Esophagus (tissue), 2 donors: Measurements from ENCODE around the gene SLC19A1. TPM values are rescaled to one million over a fixed set of nuclear protein-coding genes. Genes with fewer than 3 reads are reported as not detected.

Experiments used
- H3K27ac ChIP-seq, 2 donors: one replicate each; pipeline ENCODE4 v1.5.1; 2013; ENCODE audit warnings: low read depth in 2 of 2, mild to moderate bottlenecking in 2 of 2, inconsistent platforms in 1 of 2, low read length in 1 of 2, moderate library complexity in 1 of 2
- H3K27me3 ChIP-seq, 2 donors: one replicate each; pipeline ENCODE4 v1.6.1; 2013; ENCODE audit warnings: low read length in 2 of 2, control low read depth in 1 of 2, mild to moderate bottlenecking in 1 of 2; ENCODE audit not compliant: insufficient read depth in 2 of 2, control insufficient read depth in 1 of 2
- H3K36me3 ChIP-seq, 2 donors: one replicate each; pipeline ENCODE4 v1.6.1; 2013; ENCODE audit warnings: low read length in 1 of 2; ENCODE audit not compliant: control insufficient read depth in 2 of 2, insufficient read depth in 2 of 2
- H3K4me1 ChIP-seq, 2 donors: one replicate each; pipeline ENCODE4 v1.6.1; 2013; ENCODE audit warnings: low read length in 1 of 2; ENCODE audit not compliant: control insufficient read depth in 2 of 2, insufficient read depth in 2 of 2
- H3K4me3 ChIP-seq, 2 donors: one replicate each; pipeline ENCODE4 v1.5.1; 2013; ENCODE audit warnings: low read length in 2 of 2, mild to moderate bottlenecking in 2 of 2, low read depth in 1 of 2, moderate library complexity in 1 of 2
- H3K9me3 ChIP-seq, 2 donors: one replicate each; pipeline ENCODE4 v1.6.1; 2013; ENCODE audit warnings: mild to moderate bottlenecking in 2 of 2, low read depth in 1 of 2, low read length in 1 of 2, moderate library complexity in 1 of 2; ENCODE audit not compliant: control insufficient read depth in 2 of 2, insufficient read depth in 1 of 2
- WGBS, 2 donors: extraction: QIAGEN DNeasy Blood & Tissue Kit; methylation state at CpG; one replicate each; pipeline ENCODE4 v1.1.7; 2013; 5-methylcytosine and 5-hydroxymethylcytosine counted together
- polyA plus RNA-seq, 2 donors: library from polyadenylated mRNA; stranded (reverse); fragments of 200-250 nt; gene quantifications; one replicate each; pipeline ENCODE4 v1.2.3, GENCODE V29; 2013
- donor health status: healthy with polysubstance abuse.
- donor health status: Bipolar disorder and iron deficiency.

SLC19A1 gene
- 1 to 10 TPM; 3.1 to 3.5 TPM for polyA plus RNA-seq

GRCh38 chr21:45542242-45542666 is at the start of gene SLC19A1:
SLC19A1 (minus strand) TSS chr21:45542440; CDS start chr21:45537959, 4,481 bp downstream.
- 1 to 4% methylated on average over 5 to 59 of the region's 59 CpGs for WGBS, 2 donors
- peak within 1 kb of the TSS; percentile 16 to 30 for H3K27ac ChIP-seq

DNA sequence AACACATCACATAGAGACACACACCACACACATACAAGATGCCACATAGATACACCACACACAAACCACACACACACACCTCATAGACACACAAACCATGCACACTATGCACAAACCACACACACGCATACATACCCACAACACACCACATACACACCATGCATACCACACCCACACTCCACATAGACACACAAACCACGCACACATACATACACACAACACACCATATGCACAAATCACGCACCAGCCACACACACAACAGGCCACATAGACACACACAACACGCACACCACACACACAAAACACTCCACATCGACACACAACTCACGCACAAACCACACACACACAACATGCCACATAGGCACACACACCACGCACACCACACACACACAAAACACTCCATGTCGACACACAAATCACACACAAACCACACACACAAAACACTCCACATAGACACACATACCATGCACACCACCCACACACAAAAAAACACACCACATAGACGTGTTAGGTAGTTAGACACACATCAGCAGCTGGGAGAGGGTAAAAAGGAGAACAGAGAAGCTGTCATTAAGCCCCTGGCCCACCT is 49.5 kb upstream of the SLC19A1 start:
- Histone ChIP-seq H3K36me3 (no peaks in the 10 kb centered on the region), H3K4me3 (no peak overlapping the region), H3K9me3 (peaks cover 0 to 3% of the 10 kb centered on the region in 2 donors), H3K27me3 (peaks cover 0 to 6% of the 10 kb centered on the region in 2 donors), H3K4me1 (peaks cover 0 to 9% of the 10 kb centered on the region in 2 donors), H3K27ac (no peak overlapping the region)
- 82 to 84% methylated on average over 9 of the region's 9 CpGs for WGBS, 2 donors

More at GRCh38 chr21:45542242-45542666, at the start of gene SLC19A1:
- Histone ChIP-seq H3K27me3 (no peaks in the 10 kb centered on the region), H3K36me3 (no peaks in the 10 kb centered on the region), H3K9me3 (no peaks in the 10 kb centered on the region), H3K4me1 (peaks cover 0 to 7% of the 10 kb centered on the region in 2 donors), H3K4me3 (peak within 1 kb of the TSS; percentile 38 to 56)

DNA sequence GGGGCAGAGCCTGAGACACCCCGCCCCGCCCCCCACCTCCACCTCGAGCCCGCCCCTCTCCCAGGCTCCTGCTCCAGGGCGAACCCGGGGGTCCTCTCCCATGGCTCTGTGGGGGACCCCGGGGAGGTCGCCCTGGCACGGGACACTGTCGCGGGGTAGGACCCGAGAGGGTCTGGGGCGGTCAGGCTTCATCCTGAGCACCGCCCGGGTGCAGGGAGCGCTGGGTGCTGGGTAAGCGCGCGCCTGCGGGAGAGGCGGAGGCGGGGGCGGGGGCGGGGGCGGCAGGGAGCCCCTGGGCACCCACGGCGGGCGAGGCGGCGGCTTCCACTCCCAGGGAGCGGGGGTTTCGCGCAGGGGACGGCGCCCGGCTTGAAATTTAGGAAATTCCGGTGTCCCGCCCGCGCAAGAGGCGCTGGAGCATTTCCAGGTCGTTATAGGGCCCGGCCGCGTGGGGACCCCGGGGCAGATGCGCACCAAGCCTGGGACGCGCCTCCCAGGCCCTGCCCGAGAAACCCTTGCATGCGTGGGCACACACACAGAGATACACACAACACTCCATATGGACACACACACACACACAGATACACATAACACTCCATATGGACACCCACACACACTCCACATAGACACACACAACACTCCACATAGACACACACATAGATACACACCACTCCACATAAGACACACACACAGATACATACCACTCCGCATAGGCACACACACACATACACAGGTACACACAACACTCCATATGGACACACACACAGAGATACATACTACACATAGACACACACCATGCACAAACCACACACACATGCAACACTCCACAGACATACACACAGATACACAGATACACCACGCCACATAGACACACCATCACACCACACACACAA is 48.7 kb upstream of the SLC19A1 start:
- WGBS, 2 donors: 10 to 11% methylated on average over 46 to 53 of the region's 53 CpGs
- H3K27ac ChIP-seq: peak overlapping the region in 1 of 2 donors; percentile 9
- no peaks in the 10 kb centered on the region for H3K36me3 ChIP-seq
- peak overlapping the region in 1 of 2 donors; percentile 47 for H3K4me3 ChIP-seq
- peaks cover 0 to 6% of the 10 kb centered on the region in 2 donors for H3K27me3 ChIP-seq
- H3K4me1 ChIP-seq: peaks cover 0 to 9% of the 10 kb centered on the region in 2 donors
- H3K9me3 ChIP-seq: peaks cover 3 to 7% of the 10 kb centered on the region in 2 donors

DNA sequence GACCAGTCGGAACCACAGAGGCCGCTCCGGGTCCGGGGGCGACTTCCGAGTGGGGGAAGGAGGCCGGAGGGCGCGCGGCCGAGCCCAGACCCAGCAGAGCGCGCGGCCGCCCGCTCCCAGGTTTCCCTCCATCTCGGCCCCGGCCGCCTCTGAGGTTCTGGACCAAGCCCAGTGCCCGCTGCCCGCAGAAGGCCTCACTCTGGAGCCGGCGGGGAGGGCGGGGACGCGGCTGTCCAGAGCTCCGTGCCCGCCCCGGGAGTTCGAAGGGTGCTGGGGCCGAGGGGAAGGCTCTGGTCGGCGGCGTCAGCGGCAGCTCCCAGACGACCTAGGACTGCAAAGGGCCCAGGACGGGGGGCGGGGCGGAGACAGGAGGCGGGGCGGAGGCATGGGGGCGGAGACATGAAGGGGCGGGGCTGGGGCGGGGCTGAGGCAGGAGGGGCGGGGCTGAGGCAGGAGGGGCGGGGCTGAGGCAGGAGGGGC is 48.0 kb upstream of the SLC19A1 start:
- 4 to 6% methylated on average over 39 to 46 of the region's 46 CpGs for WGBS, 2 donors
- Histone ChIP-seq H3K36me3 (no peaks in the 10 kb centered on the region), H3K9me3 (peaks cover 3 to 11% of the 10 kb centered on the region in 2 donors), H3K4me3 (peak overlapping the region; percentile 36 to 47), H3K27me3 (peaks cover 0 to 6% of the 10 kb centered on the region in 2 donors), H3K4me1 (peaks cover 0 to 9% of the 10 kb centered on the region in 2 donors), H3K27ac (no peak overlapping the region)

- 37 to 44% methylated on average over 41 of the region's 41 CpGs for WGBS, 2 donors
- no peak overlapping the region for H3K27ac ChIP-seq
- H3K36me3 ChIP-seq: no peaks in the 10 kb centered on the region
- peak overlapping the region; percentile 36 to 47 for H3K4me3 ChIP-seq
- peaks cover 3 to 11% of the 10 kb centered on the region in 2 donors for H3K9me3 ChIP-seq
- H3K4me1 ChIP-seq: peaks cover 0 to 9% of the 10 kb centered on the region in 2 donors
- H3K27me3 ChIP-seq: peaks cover 0 to 6% of the 10 kb centered on the region in 2 donors
Observed at GRCh38 chr21:45589686-45590245, 47.5 kb upstream of the SLC19A1 start.

- WGBS, 2 donors: 77 to 87% methylated on average over 5 of the region's 5 CpGs
- H3K4me3 ChIP-seq: no peak overlapping the region
- peaks cover 0 to 9% of the 10 kb centered on the region in 2 donors for H3K4me1 ChIP-seq
- peaks cover 3 to 11% of the 10 kb centered on the region in 2 donors for H3K9me3 ChIP-seq
- no peak overlapping the region for H3K27ac ChIP-seq
- H3K27me3 ChIP-seq: peaks cover 0 to 6% of the 10 kb centered on the region in 2 donors
- H3K36me3 ChIP-seq: no peaks in the 10 kb centered on the region
Observed at GRCh38 chr21:45588871-45589491, 46.7 kb upstream of the SLC19A1 start.

DNA sequence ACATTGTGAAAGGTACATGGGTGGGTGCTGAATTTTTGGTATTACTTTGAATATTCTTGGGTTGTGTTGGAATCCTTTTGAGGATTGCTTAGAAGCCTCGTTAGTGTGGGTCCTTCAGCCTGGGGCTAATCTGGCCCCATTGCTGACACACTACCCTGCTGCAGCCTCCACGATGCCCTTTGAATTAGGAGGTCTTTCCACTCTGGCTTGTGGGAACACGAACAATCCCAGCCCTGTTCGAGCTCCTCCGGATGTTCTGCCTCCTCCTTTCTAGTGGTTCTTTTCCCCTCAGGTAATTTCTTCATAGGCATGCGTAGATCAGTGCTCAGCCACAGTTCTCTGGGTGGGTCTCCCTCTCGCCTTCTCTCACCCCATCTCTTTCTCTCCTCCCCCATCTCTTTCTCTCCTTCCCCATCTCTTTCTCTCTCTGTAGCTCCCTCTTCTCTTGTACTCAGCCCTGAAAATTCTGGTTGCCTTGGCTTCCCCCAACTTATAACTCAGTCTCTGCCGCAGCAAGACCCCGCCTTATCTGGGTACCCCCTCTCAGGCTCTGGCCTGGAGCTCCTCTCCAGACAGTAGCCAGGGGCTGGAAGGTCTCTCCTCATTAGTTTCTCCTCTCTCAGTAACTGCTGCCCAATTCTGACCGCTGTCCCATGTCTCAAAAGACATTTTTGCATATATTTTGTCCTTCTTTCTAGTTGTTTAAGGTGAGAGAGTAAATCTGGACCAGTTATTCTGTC is 46.0 kb upstream of the SLC19A1 start:
- 83 to 93% methylated on average over 10 of the region's 10 CpGs for WGBS, 2 donors

GRCh38 chr21:45586289-45586858 is 44.1 kb upstream of the SLC19A1 start:
- Histone ChIP-seq H3K9me3 (peaks cover 4 to 11% of the 10 kb centered on the region in 2 donors), H3K27me3 (peaks cover 0 to 6% of the 10 kb centered on the region in 2 donors), H3K4me3 (no peak overlapping the region), H3K36me3 (no peaks in the 10 kb centered on the region), H3K4me1 (peaks cover 0 to 5% of the 10 kb centered on the region in 2 donors), H3K27ac (no peak overlapping the region)
- 66 to 81% methylated on average over 5 of the region's 5 CpGs for WGBS, 2 donors

More for the DNA sequence above, 46.0 kb upstream of the SLC19A1 start:
- peaks cover 3 to 11% of the 10 kb centered on the region in 2 donors for H3K9me3 ChIP-seq
- no peak overlapping the region for H3K27ac ChIP-seq
- H3K4me1 ChIP-seq: peaks cover 0 to 9% of the 10 kb centered on the region in 2 donors
- no peaks in the 10 kb centered on the region for H3K36me3 ChIP-seq
- H3K4me3 ChIP-seq: no peak overlapping the region
- peaks cover 0 to 6% of the 10 kb centered on the region in 2 donors for H3K27me3 ChIP-seq
